ENCODE data around the gene PLEKHH1. TPM values are rescaled to one million over a fixed set of nuclear protein-coding genes. Genes with fewer than 3 reads are reported as not detected.

PLEKHH1 gene
- total and polyA plus RNA-seq, 2 donors (not counting 1 experiment from before 2014, with no cell fraction given), result 0.10 to 0.33 TPM

GRCh38 chr14:67486890-67487289 is 46.2 kb upstream of the PLEKHH1 start:
- no peaks in the 10 kb centered on the region for H3K36me3 ChIP-seq (ENCODE audit: control insufficient read depth, insufficient read depth, low read length)
- no peak overlapping the region for H3K4me3 ChIP-seq (replicated peaks in 1 of 4; ENCODE audit: control extremely low read depth in 1 of 4, insufficient read depth in 1 of 4, low read depth in 3 of 4, low read length in 4 of 4)
- no peak overlapping the region for H2AFZ ChIP-seq (ENCODE audit: low read length)
- no peaks in the 10 kb centered on the region for H3K9me3 ChIP-seq (ENCODE audit: control insufficient read depth, insufficient read depth, low read depth, low read length)
- TF ChIP-seq EZH2 (IDR thresholded peaks at IDR 0.05; ENCODE audit: low read length, missing control alignments) (no peak), CTCF (conservative IDR thresholded peaks at IDR 0.05 in 1 of 2, IDR thresholded peaks at IDR 0.05 in 1 of 2; ENCODE audit: low read depth in 1 of 2, low read length in 2 of 2) (no peak)
- H3K4me2 ChIP-seq (ENCODE audit: extremely low read depth, insufficient read depth, low read length), result no peak overlapping the region
- H3K4me1 ChIP-seq (ENCODE audit: control insufficient read depth, extremely low read depth, insufficient read depth, low read length), result no peaks in the 10 kb centered on the region
- H3K27ac ChIP-seq (ENCODE audit: insufficient read depth, low read length), result no peak overlapping the region
- H4K20me1 ChIP-seq (ENCODE audit: control insufficient read depth, extremely low read depth, insufficient read depth, low read length), result no peaks in the 10 kb centered on the region
- no peak overlapping the region for H3K9ac ChIP-seq (ENCODE audit: insufficient read depth, low read length)
- H3K79me2 ChIP-seq (ENCODE audit: control insufficient read depth, insufficient read depth, low read length), result no peaks in the 10 kb centered on the region
- no peaks in the 10 kb centered on the region for H3K27me3 ChIP-seq (ENCODE audit: control insufficient read depth, insufficient read depth, low read length)
- no peak for DNase-seq (ENCODE audit: low read depth in 2 of 2)

DNA sequence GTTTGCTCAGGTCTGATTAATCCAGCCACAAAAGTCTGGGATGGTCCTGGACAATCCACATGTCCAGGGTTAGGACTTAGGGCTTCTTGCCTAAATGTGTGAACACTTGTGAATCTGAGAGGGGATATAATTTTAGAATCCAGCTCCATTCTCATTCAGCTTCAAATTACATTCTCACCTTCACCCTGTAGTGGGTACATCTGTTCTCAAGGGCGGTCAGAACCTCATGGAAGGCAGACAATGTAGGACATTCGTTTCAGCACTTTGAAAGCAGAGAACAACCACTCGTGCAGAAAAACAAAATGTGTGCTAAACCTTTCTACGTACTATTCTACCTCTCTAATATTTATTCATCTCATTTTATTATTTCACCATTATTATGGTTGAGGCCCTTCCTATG is 45.8 kb upstream of the PLEKHH1 start:
- H3K9me3 ChIP-seq (ENCODE audit: control insufficient read depth, insufficient read depth, low read depth, low read length), result no peaks in the 10 kb centered on the region
- H3K9ac ChIP-seq (ENCODE audit: insufficient read depth, low read length), result no peak overlapping the region
- H3K4me1 ChIP-seq (ENCODE audit: control insufficient read depth, extremely low read depth, insufficient read depth, low read length), result no peaks in the 10 kb centered on the region
- H3K4me3 ChIP-seq (replicated peaks in 1 of 4; ENCODE audit: control extremely low read depth in 1 of 4, insufficient read depth in 1 of 4, low read depth in 3 of 4, low read length in 4 of 4), result no peak overlapping the region
- no peaks in the 10 kb centered on the region for H3K79me2 ChIP-seq (ENCODE audit: control insufficient read depth, insufficient read depth, low read length)
- no peak overlapping the region for H3K4me2 ChIP-seq (ENCODE audit: extremely low read depth, insufficient read depth, low read length)
- H2AFZ ChIP-seq (ENCODE audit: low read length), result no peak overlapping the region
- no peak overlapping the region for H3K27ac ChIP-seq (ENCODE audit: insufficient read depth, low read length)
- no peaks in the 10 kb centered on the region for H4K20me1 ChIP-seq (ENCODE audit: control insufficient read depth, extremely low read depth, insufficient read depth, low read length)
- H3K36me3 ChIP-seq (ENCODE audit: control insufficient read depth, insufficient read depth, low read length), result no peaks in the 10 kb centered on the region
- no peak for DNase-seq (ENCODE audit: low read depth in 2 of 2)
- TF ChIP-seq CTCF (conservative IDR thresholded peaks at IDR 0.05 in 1 of 2, IDR thresholded peaks at IDR 0.05 in 1 of 2; ENCODE audit: low read depth in 1 of 2, low read length in 2 of 2) (no peak), EZH2 (IDR thresholded peaks at IDR 0.05; ENCODE audit: low read length, missing control alignments) (no peak)
- no peaks in the 10 kb centered on the region for H3K27me3 ChIP-seq (ENCODE audit: control insufficient read depth, insufficient read depth, low read length)

DNA sequence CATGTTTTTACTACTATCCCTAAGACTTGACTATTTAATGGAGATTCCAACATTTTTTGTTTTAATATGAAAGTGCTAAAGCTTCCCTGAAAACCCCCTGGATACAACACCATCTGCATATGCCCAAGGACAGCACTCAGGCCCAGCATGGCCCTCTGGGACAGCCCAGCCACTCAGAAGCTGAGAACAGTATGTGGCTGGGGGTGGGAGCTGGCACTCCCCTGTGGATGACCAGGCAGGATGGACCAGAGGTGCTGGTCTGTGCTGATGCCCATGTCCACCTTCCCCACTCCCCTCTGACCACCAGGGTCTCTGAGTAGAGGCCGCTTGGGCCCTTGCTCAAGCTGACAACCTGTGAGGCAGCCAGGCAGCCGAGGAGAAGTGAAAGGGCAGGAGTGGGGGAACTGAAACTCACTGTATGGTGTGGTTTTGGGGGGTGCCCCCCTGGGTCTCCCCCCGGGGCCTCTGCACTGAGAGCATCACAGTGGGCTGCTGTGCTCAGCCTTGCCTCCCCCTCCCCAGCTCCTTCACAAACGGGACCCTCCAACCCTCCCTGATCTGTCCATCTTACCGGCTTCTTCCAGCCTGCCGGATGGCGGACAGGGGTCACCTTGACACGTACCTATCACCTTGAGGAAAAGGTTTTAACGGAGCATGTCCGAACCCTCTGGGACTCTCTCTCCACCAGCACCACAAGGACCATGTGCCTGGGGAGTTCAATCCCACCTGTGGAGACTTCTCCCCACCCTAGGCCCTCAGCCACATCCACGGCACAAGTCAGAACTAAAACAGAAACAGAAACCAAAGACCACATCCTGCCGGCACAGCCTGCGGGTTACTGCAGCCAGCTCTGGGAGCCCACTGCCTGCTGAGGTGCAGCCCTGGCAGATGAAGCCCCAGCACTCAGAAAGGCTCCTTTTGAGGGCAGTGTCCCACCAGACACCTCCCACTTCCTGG is 44.9 kb upstream of the PLEKHH1 start, which contains the start of gene TMEM229B:
TSS of gene TMEM229B (minus strand) at position 785 of the 957 bp plus-strand sequence. CDS start 14,798 bp downstream, outside the sequence.
- Histone ChIP-seq H3K27ac (ENCODE audit: insufficient read depth, low read length) (no peak within 1 kb of the TSS), H3K4me1 (ENCODE audit: control insufficient read depth, extremely low read depth, insufficient read depth, low read length) (no peaks in the 10 kb centered on the region), H3K4me3 (replicated peaks in 1 of 4; ENCODE audit: control extremely low read depth in 1 of 4, insufficient read depth in 1 of 4, low read depth in 3 of 4, low read length in 4 of 4) (no peak within 1 kb of the TSS), H3K36me3 (ENCODE audit: control insufficient read depth, insufficient read depth, low read length) (no peaks in the 10 kb centered on the region), H3K4me2 (ENCODE audit: extremely low read depth, insufficient read depth, low read length) (peak within 1 kb of the TSS; percentile 13), H3K27me3 (ENCODE audit: control insufficient read depth, insufficient read depth, low read length) (no peaks in the 10 kb centered on the region), H2AFZ (ENCODE audit: low read length) (peak within 1 kb of the TSS; percentile 43), H3K9ac (ENCODE audit: insufficient read depth, low read length) (no peak within 1 kb of the TSS), H3K79me2 (ENCODE audit: control insufficient read depth, insufficient read depth, low read length) (no peaks in the 10 kb centered on the region), H3K9me3 (ENCODE audit: control insufficient read depth, insufficient read depth, low read depth, low read length) (no peaks in the 10 kb centered on the region), H4K20me1 (ENCODE audit: control insufficient read depth, extremely low read depth, insufficient read depth, low read length) (no peaks in the 10 kb centered on the region)
- TF ChIP-seq CTCF (conservative IDR thresholded peaks at IDR 0.05 in 1 of 2, IDR thresholded peaks at IDR 0.05 in 1 of 2; ENCODE audit: low read depth in 1 of 2, low read length in 2 of 2), result no peak
- no peak for TF ChIP-seq EZH2 (IDR thresholded peaks at IDR 0.05; ENCODE audit: low read length, missing control alignments)
- no peak for DNase-seq (ENCODE audit: low read depth in 2 of 2)
